H1 (cell line): Measurements from ENCODE around the gene SCD.

ENCODE experiments used
- BACH1 ChIP-seq: IDR thresholded peaks from 2 replicates; pipeline ENCODE4 v1.6.1; 2012; ENCODE audit warnings: low read length, improper control_type of control experiment
- CBX8 ChIP-seq: fragments of 300-800, 300-1000 bp; sonication (generic); IDR thresholded peaks from 2 replicates; pipeline ENCODE4 v1.7.1; 2016; ENCODE audit warnings: low read depth, low read length, borderline replicate concordance
- CTCF ChIP-seq, 3 experiments: IDR thresholded peaks; 1 replicate in 2 of 3; 2 replicates in 1 of 3; pipeline versions ENCODE4 v1.5.1 to v1.6.1; 2011; ENCODE audit warnings: low read length in 3 of 3, mild to moderate bottlenecking in 3 of 3, inconsistent platforms in 2 of 3, low read depth in 1 of 3, moderate library complexity in 1 of 3; ENCODE audit not compliant: insufficient read depth in 1 of 3; ENCODE audit errors: control extremely low read depth in 1 of 3
- EP300 ChIP-seq, 2 experiments: IDR thresholded peaks; 1 replicate in 1 of 2; 2 replicates in 1 of 2; pipeline ENCODE4 v1.6.1; 2011 to 2012; ENCODE audit warnings: low read depth in 2 of 2, low read length in 2 of 2, mild to moderate bottlenecking in 2 of 2, borderline replicate concordance in 1 of 2, inconsistent platforms in 1 of 2, moderate library complexity in 1 of 2
- EZH2 ChIP-seq: fragments of 200-600 bp; sonication (generic); IDR thresholded peaks from 2 replicates; pipeline ENCODE4 v1.7.1; 2012; ENCODE audit warnings: low read depth, mild to moderate bottlenecking, moderate library complexity, low read length, inconsistent platforms; ENCODE audit not compliant: severe bottlenecking
- KDM1A ChIP-seq: fragments of 200-600, 300-600 bp; sonication (generic); IDR thresholded peaks from 2 replicates; pipeline ENCODE4 v1.7.1; 2016; ENCODE audit warnings: mild to moderate bottlenecking, low read length, borderline replicate concordance
- NANOG ChIP-seq: IDR thresholded peaks from 2 replicates; pipeline ENCODE4 v1.6.1; 2011; ENCODE audit warnings: low read length, low read depth, mild to moderate bottlenecking, inconsistent platforms; ENCODE audit not compliant: insufficient read depth, poor library complexity, severe bottlenecking
- POLR2A ChIP-seq, 2 experiments: IDR thresholded peaks; 1 replicate in 1 of 2; 2 replicates in 1 of 2; pipeline ENCODE4 v1.6.1; 2011; ENCODE audit warnings: low read depth in 2 of 2, low read length in 2 of 2, mild to moderate bottlenecking in 2 of 2; ENCODE audit errors: control extremely low read depth in 1 of 2
- SIN3A ChIP-seq, 2 experiments: IDR thresholded peaks in 1 of 2; conservative IDR thresholded peaks in 1 of 2; 2 replicates each; pipeline ENCODE4 v1.6.1; 2011 to 2012; ENCODE audit warnings: low read length in 2 of 2, improper control_type of control experiment in 1 of 2, low read depth in 1 of 2, mild to moderate bottlenecking in 1 of 2
- TBP ChIP-seq: IDR thresholded peaks from 2 replicates; pipeline ENCODE4 v1.6.1; 2011; ENCODE audit warnings: low read depth, low read length, improper control_type of control experiment
- TF ChIP-seq, protein P1 (sequence below): fragments of 300-600 bp; sonication (generic); IDR thresholded peaks from 2 replicates; pipeline ENCODE4 v1.7.1; 2012; ENCODE audit warnings: low read length, moderate library complexity, mild to moderate bottlenecking, inconsistent platforms; ENCODE audit not compliant: insufficient replicate concordance

DNA sequence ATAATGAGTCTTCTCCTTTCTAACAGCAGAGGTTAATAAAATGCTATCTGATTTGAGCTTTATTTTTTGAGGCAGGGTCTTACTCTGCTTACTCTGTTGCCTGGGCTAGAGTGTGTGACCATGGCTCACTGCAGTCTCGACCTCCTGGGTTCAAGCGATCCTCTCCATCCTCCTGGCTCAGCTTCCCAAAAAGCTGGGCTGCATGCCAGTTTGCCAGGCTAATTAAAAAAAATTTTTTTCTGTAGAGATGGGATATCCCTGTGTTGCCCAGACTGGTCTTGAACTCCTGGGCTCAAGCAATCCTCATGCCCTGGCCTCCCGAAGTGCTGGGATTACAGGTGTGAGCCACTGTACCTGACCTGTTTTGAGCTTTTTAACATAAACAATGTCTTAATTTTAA is 56.7 kb downstream of the SCD start:
- no peak for TF ChIP-seq CBX8
- no peak for TF ChIP-seq CTCF (IDR thresholded peaks at IDR 0.05; ENCODE audit: control extremely low read depth in 1 of 3, insufficient read depth in 1 of 3, low read depth in 1 of 3, low read length in 3 of 3)
- no peak for TF ChIP-seq EZH2
- TF ChIP-seq TBP: no peak
- no peak for TF ChIP-seq SIN3A (conservative IDR thresholded peaks at IDR 0.05 in 1 of 2, IDR thresholded peaks at IDR 0.05 in 1 of 2; ENCODE audit: low read depth in 1 of 2, low read length in 2 of 2)
- TF ChIP-seq NANOG: no peak
- no peak for TF ChIP-seq BACH1
- TF ChIP-seq, protein P1, sequence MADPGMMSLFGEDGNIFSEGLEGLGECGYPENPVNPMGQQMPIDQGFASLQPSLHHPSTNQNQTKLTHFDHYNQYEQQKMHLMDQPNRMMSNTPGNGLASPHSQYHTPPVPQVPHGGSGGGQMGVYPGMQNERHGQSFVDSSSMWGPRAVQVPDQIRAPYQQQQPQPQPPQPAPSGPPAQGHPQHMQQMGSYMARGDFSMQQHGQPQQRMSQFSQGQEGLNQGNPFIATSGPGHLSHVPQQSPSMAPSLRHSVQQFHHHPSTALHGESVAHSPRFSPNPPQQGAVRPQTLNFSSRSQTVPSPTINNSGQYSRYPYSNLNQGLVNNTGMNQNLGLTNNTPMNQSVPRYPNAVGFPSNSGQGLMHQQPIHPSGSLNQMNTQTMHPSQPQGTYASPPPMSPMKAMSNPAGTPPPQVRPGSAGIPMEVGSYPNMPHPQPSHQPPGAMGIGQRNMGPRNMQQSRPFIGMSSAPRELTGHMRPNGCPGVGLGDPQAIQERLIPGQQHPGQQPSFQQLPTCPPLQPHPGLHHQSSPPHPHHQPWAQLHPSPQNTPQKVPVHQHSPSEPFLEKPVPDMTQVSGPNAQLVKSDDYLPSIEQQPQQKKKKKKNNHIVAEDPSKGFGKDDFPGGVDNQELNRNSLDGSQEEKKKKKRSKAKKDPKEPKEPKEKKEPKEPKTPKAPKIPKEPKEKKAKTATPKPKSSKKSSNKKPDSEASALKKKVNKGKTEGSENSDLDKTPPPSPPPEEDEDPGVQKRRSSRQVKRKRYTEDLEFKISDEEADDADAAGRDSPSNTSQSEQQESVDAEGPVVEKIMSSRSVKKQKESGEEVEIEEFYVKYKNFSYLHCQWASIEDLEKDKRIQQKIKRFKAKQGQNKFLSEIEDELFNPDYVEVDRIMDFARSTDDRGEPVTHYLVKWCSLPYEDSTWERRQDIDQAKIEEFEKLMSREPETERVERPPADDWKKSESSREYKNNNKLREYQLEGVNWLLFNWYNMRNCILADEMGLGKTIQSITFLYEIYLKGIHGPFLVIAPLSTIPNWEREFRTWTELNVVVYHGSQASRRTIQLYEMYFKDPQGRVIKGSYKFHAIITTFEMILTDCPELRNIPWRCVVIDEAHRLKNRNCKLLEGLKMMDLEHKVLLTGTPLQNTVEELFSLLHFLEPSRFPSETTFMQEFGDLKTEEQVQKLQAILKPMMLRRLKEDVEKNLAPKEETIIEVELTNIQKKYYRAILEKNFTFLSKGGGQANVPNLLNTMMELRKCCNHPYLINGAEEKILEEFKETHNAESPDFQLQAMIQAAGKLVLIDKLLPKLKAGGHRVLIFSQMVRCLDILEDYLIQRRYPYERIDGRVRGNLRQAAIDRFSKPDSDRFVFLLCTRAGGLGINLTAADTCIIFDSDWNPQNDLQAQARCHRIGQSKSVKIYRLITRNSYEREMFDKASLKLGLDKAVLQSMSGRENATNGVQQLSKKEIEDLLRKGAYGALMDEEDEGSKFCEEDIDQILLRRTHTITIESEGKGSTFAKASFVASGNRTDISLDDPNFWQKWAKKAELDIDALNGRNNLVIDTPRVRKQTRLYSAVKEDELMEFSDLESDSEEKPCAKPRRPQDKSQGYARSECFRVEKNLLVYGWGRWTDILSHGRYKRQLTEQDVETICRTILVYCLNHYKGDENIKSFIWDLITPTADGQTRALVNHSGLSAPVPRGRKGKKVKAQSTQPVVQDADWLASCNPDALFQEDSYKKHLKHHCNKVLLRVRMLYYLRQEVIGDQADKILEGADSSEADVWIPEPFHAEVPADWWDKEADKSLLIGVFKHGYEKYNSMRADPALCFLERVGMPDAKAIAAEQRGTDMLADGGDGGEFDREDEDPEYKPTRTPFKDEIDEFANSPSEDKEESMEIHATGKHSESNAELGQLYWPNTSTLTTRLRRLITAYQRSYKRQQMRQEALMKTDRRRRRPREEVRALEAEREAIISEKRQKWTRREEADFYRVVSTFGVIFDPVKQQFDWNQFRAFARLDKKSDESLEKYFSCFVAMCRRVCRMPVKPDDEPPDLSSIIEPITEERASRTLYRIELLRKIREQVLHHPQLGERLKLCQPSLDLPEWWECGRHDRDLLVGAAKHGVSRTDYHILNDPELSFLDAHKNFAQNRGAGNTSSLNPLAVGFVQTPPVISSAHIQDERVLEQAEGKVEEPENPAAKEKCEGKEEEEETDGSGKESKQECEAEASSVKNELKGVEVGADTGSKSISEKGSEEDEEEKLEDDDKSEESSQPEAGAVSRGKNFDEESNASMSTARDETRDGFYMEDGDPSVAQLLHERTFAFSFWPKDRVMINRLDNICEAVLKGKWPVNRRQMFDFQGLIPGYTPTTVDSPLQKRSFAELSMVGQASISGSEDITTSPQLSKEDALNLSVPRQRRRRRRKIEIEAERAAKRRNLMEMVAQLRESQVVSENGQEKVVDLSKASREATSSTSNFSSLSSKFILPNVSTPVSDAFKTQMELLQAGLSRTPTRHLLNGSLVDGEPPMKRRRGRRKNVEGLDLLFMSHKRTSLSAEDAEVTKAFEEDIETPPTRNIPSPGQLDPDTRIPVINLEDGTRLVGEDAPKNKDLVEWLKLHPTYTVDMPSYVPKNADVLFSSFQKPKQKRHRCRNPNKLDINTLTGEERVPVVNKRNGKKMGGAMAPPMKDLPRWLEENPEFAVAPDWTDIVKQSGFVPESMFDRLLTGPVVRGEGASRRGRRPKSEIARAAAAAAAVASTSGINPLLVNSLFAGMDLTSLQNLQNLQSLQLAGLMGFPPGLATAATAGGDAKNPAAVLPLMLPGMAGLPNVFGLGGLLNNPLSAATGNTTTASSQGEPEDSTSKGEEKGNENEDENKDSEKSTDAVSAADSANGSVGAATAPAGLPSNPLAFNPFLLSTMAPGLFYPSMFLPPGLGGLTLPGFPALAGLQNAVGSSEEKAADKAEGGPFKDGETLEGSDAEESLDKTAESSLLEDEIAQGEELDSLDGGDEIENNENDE: no peak
- no peak for TF ChIP-seq EP300 (IDR thresholded peaks at IDR 0.05; ENCODE audit: borderline replicate concordance in 1 of 2, low read depth in 2 of 2, low read length in 2 of 2)
- TF ChIP-seq KDM1A: no peak
- TF ChIP-seq POLR2A (IDR thresholded peaks at IDR 0.05; ENCODE audit: control extremely low read depth in 1 of 2, low read depth in 2 of 2, low read length in 2 of 2): no peak
